Right kidney (tissue), 1 donor: Measurements from ENCODE around the gene FGF14.

Experiments used
- DNase-seq: peaks from one replicate; pipeline ENCODE4 v3.0.0-alpha.2; 2016

The FGF14 gene

GRCh38 chr13:102367836-102368235 lies 34.0 kb downstream of the FGF14 start:
- no peak for DNase-seq

GRCh38 chr13:102361113-102361512 lies 40.7 kb downstream of the FGF14 start:
- DNase-seq: no peak

- no peak for DNase-seq
These were observed 42.6 kb downstream of the FGF14 start for GRCh38 chr13:102359264-102359663.

GRCh38 chr13:102355251-102355650 lies 46.6 kb downstream of the FGF14 start:
- DNase-seq: no peak

GRCh38 chr13:102354011-102354410 lies 47.8 kb downstream of the FGF14 start:
- no peak for DNase-seq

GRCh38 chr13:102351521-102351920 lies 50.3 kb downstream of the FGF14 start:
- no peak for DNase-seq

- DNase-seq: no peak
These were observed 54.4 kb downstream of the FGF14 start for GRCh38 chr13:102347490-102347889.

GRCh38 chr13:102346769-102347168 lies 55.1 kb downstream of the FGF14 start:
- DNase-seq: no peak

- DNase-seq: no peak
These were observed 57.4 kb downstream of the FGF14 start for GRCh38 chr13:102344410-102344809.

GRCh38 chr13:102333320-102334198 lies 68.3 kb downstream of the FGF14 start:
- no peak for DNase-seq

- DNase-seq: no peak
These were observed 72.9 kb downstream of the FGF14 start for GRCh38 chr13:102328909-102329308.

GRCh38 chr13:102327119-102327617 lies 74.7 kb downstream of the FGF14 start:
- no peak for DNase-seq

- DNase-seq: no peak
These were observed 75.3 kb downstream of the FGF14 start for GRCh38 chr13:102326381-102327118.

GRCh38 chr13:102325321-102325720 lies 76.5 kb downstream of the FGF14 start:
- no peak for DNase-seq

- DNase-seq: no peak
These were observed 78.3 kb downstream of the FGF14 start for GRCh38 chr13:102323505-102323904.

GRCh38 chr13:102323012-102323411 lies 78.8 kb downstream of the FGF14 start:
- DNase-seq: no peak

GRCh38 chr13:102322211-102322610 lies 79.6 kb downstream of the FGF14 start:
- DNase-seq: no peak

GRCh38 chr13:102318233-102318632 lies 83.6 kb downstream of the FGF14 start:
- DNase-seq: no peak

- DNase-seq: peak; percentile 9
These were observed 84.3 kb downstream of the FGF14 start for GRCh38 chr13:102317593-102317992.

GRCh38 chr13:102316732-102317131 lies 85.1 kb downstream of the FGF14 start:
- DNase-seq: no peak

GRCh38 chr13:102312841-102313240 lies 89.0 kb downstream of the FGF14 start:
- no peak for DNase-seq

GRCh38 chr13:102311901-102312300 lies 89.9 kb downstream of the FGF14 start:
- DNase-seq: no peak

- DNase-seq: no peak
These were observed 90.4 kb downstream of the FGF14 start for GRCh38 chr13:102311419-102311796.
